ENCODE measurements around the gene JPH2.

DNA sequence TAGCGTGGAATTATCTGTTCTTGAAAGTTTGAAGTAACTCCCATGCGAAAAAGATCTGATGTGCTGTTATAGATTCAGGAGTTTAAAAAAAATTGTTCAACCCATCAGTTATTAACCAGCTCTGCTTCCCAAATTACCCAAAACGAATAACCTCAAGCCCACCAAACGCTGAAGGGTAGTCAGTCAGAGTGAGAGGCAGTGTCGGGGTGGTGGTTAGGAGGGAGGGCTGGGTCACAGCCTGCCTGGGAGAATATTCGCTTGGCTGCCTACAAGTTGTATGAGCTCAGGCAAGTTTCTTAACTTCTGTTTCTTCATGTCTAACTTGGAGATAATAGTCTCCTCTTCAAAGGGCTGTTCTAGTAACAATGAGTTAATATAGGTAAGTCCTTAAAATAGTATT lies 114.6 kb downstream of the JPH2 start:
- no peak for TF ChIP-seq JUND (IDR thresholded peaks at IDR 0.05)
- TF ChIP-seq EZH2 (IDR thresholded peaks at IDR 0.05), result no peak
- no peak for TF ChIP-seq POLR2A (IDR thresholded peaks at IDR 0.05; ENCODE audit: borderline replicate concordance, extremely low read depth, insufficient read depth, insufficient read length)
- TF ChIP-seq CEBPB (IDR thresholded peaks at IDR 0.05; ENCODE audit: low read depth), result no peak
- TF ChIP-seq CBX3 (IDR thresholded peaks at IDR 0.05; ENCODE audit: low read depth), result no peak
- no peak for TF ChIP-seq POLR2AphosphoS5 (IDR thresholded peaks at IDR 0.05; ENCODE audit: low read depth, low read length)
- TF ChIP-seq, protein P1, sequence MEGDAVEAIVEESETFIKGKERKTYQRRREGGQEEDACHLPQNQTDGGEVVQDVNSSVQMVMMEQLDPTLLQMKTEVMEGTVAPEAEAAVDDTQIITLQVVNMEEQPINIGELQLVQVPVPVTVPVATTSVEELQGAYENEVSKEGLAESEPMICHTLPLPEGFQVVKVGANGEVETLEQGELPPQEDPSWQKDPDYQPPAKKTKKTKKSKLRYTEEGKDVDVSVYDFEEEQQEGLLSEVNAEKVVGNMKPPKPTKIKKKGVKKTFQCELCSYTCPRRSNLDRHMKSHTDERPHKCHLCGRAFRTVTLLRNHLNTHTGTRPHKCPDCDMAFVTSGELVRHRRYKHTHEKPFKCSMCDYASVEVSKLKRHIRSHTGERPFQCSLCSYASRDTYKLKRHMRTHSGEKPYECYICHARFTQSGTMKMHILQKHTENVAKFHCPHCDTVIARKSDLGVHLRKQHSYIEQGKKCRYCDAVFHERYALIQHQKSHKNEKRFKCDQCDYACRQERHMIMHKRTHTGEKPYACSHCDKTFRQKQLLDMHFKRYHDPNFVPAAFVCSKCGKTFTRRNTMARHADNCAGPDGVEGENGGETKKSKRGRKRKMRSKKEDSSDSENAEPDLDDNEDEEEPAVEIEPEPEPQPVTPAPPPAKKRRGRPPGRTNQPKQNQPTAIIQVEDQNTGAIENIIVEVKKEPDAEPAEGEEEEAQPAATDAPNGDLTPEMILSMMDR (IDR thresholded peaks at IDR 0.05 in 2 of 3, conservative IDR thresholded peaks at IDR 0.05 in 1 of 3; ENCODE audit: borderline replicate concordance in 1 of 3, insufficient read depth in 1 of 3, low read depth in 2 of 3, low read length in 2 of 3), result no peak
- TF ChIP-seq, protein P2, sequence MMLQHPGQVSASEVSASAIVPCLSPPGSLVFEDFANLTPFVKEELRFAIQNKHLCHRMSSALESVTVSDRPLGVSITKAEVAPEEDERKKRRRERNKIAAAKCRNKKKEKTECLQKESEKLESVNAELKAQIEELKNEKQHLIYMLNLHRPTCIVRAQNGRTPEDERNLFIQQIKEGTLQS (IDR thresholded peaks at IDR 0.05), result no peak
- TF ChIP-seq EZH2phosphoT487 (IDR thresholded peaks at IDR 0.05; ENCODE audit: borderline replicate concordance), result no peak
